Cardiac fibroblast (primary cell): Measurements from ENCODE around the gene TMEM100.
A peak's percentile ranks its signal among the peaks of the same experiment; 100 is the strongest.
"Not testable (repeated sequence)": the region's sequence is repeated elsewhere in the genome, so short reads cannot be mapped to it uniquely, and the experiment has no call there.

Source experiments
- DNase-seq, 2 donors: peaks; one replicate each; pipeline versions ENCODE4 v3.0.0 to v3.0.0-alpha.2; 2010; ENCODE audit warnings: low read depth in 2 of 2
- H3K4me3 ChIP-seq, 2 donors: replicated peaks in 1 of 2; 1 replicate in 1 of 2; 2 replicates in 1 of 2; pipeline ENCODE4 v1.5.1; 2011; ENCODE audit warnings: low read depth in 2 of 2, low read length in 2 of 2, mild to moderate bottlenecking in 2 of 2, moderate library complexity in 1 of 2
- CTCF ChIP-seq: IDR thresholded peaks from one replicate; pipeline ENCODE4 v1.5.1; 2011; ENCODE audit warnings: low read depth, mild to moderate bottlenecking, low read length, inconsistent platforms

The TMEM100 gene

GRCh38 chr17:55680686-55681341 lies 41.9 kb downstream of the TMEM100 start:
- no peak for TF ChIP-seq CTCF
- no peak overlapping the region for H3K4me3 ChIP-seq
- DNase-seq, result no peak

GRCh38 chr17:55677446-55677845 lies 45.2 kb downstream of the TMEM100 start:
- TF ChIP-seq CTCF, result no peak
- no peak for DNase-seq
- no peak overlapping the region for H3K4me3 ChIP-seq

GRCh38 chr17:55676274-55676673 lies 46.4 kb downstream of the TMEM100 start:
- no peak for TF ChIP-seq CTCF
- H3K4me3 ChIP-seq, result no peak overlapping the region
- no peak for DNase-seq

GRCh38 chr17:55673743-55674506 lies 48.7 kb downstream of the TMEM100 start:
- H3K4me3 ChIP-seq, result no peak overlapping the region
- peak; percentile 23 to 60 for DNase-seq
- TF ChIP-seq CTCF, result no peak

GRCh38 chr17:55672585-55673501 lies 49.8 kb downstream of the TMEM100 start:
- peak in 1 of 2 donors; percentile 22 for DNase-seq
- TF ChIP-seq CTCF, result no peak
- no peak overlapping the region for H3K4me3 ChIP-seq

- not testable (repeated sequence) for DNase-seq, H3K4me3 ChIP-seq
Measured at GRCh38 chr17:55672010-55672409, 50.7 kb downstream of the TMEM100 start.
